BJ (cell line): ENCODE measurements around the gene RMP24.

Experiments
- CTCF ChIA-PET: fragments of 350-600 bp; formaldehyde crosslinking; extraction: SDS; loops from one replicate; lab custom pipeline; 2021; ENCODE audit warnings: antibody characterized with exemption, inconsistent platforms; lab: Yijun Ruan, JAX
- POLR2A ChIA-PET: fragments of 300-600 bp; sonication (Branson Sonifier 250); formaldehyde crosslinking; extraction: SDS; loops from one replicate; lab custom pipeline; 2021; ENCODE audit warnings: antibody characterized with exemption; lab: Charles Lee
- DNase-seq: peaks from one replicate; pipeline ENCODE4 v3.0.0-alpha.2; 2011; ENCODE audit warnings: low read depth
- H3K27me3 ChIP-seq: 2 replicates; pipeline ENCODE4 v1.6.0; 2011; ENCODE audit warnings: low read length; ENCODE audit not compliant: control insufficient read depth, insufficient read depth
- H3K36me3 ChIP-seq: 2 replicates; pipeline ENCODE4 v1.5.1; 2011; ENCODE audit warnings: low read length; ENCODE audit not compliant: control insufficient read depth, insufficient read depth
- H3K4me3 ChIP-seq: 2 replicates; pipeline ENCODE4 v1.5.1; 2011; ENCODE audit warnings: low read depth, mild to moderate bottlenecking, control low read depth, low read length
- CTCF ChIP-seq: IDR thresholded peaks from 2 replicates; pipeline ENCODE4 v1.5.1; 2011; ENCODE audit warnings: low read depth, mild to moderate bottlenecking, control low read depth, inconsistent platforms, low read length, moderate library complexity; ENCODE audit not compliant: insufficient read depth

Gene RMP24

DNA sequence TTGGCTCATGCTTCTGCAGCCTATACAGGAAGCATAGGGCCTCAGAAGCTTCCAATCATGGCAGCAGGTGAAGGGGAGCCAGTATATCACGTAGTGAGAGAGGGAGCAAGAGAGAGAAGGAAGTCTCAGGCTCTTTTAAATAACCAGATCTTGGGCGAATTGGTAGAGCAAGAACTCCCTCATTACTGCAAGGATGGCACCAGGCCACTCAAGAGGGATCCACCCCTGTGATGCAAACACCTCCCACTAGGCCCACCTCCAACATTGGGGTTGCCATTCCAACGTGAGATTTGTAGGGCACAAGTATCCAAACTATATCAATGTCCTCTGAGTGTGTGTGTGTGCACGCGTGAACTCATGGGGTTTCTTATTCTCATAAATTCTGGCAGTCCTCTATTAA, 37.6 kb upstream of the RMP24 start:
- POLR2A ChIA-PET = no interaction called here
- CTCF ChIA-PET = no interaction called here
- no peak for TF ChIP-seq CTCF
- no peak for DNase-seq
- H3K27me3 ChIP-seq = no peaks in the 10 kb centered on the region; the same call in 1 of the 2 replicates
- no peaks in the 10 kb centered on the region for H3K36me3 ChIP-seq
- H3K4me3 ChIP-seq = no peak overlapping the region

- no peak overlapping the region for H3K4me3 ChIP-seq
- TF ChIP-seq CTCF = no peak
- H3K27me3 ChIP-seq = no peaks in the 10 kb centered on the region; the same call in 1 of the 2 replicates
- DNase-seq = no peak
- ChIA-PET POLR2A (no interaction called here), CTCF (interaction anchor here (4.2 kb wide), 1 partner anchor 14 kb away, joined by 18 read pairs; no protein-coding TSS in a partner anchor)
- H3K36me3 ChIP-seq = no peaks in the 10 kb centered on the region
Measured at GRCh38 chr18:35935805-35936204, 36.7 kb upstream of the RMP24 start.

- ChIA-PET POLR2A (no interaction called here), CTCF (interaction anchor here (0.8 to 4.2 kb wide), 4 partner anchors 10 to 181 kb away, joined by 4 to 18 read pairs (median 5); no protein-coding TSS in a partner anchor)
- Histone ChIP-seq H3K36me3 (no peaks in the 10 kb centered on the region), H3K4me3 (no peak overlapping the region), H3K27me3 (peaks cover under 1% of the 10 kb centered on the region)
- TF ChIP-seq CTCF = no peak
- DNase-seq = no peak
Measured at GRCh38 chr18:35936951-35937350, 35.5 kb upstream of the RMP24 start.

DNA sequence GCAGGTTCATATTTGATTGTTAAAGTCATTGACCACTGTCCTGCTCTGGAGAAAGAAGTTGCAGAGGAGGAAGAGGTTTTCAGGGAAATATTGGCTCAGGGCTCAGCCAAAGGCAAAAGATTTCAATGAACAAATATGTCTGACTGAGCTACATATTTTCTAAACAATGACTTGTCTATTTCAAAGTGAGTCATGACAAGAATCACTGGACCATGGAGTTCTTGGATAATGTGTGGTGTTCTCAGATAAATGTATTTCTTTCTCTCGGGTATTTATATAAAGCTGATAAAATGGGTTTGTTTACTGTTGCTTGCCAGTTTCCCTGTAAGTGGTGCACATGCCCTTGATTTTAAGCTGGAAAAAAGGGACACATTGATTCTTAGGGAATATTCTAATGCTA, 34.3 kb upstream of the RMP24 start:
- ChIA-PET CTCF (interaction anchor here (0.8 to 4.2 kb wide), 4 partner anchors 9 to 182 kb away, joined by 3 to 18 read pairs (median 4); no protein-coding TSS in a partner anchor), POLR2A (no interaction called here)
- TF ChIP-seq CTCF = no peak
- Histone ChIP-seq H3K36me3 (no peaks in the 10 kb centered on the region), H3K4me3 (no peak overlapping the region), H3K27me3 (peaks cover 2% of the 10 kb centered on the region)
- DNase-seq = no peak

GRCh38 chr18:35938562-35938961, 33.9 kb upstream of the RMP24 start:
- Histone ChIP-seq H3K4me3 (no peak overlapping the region), H3K36me3 (no peaks in the 10 kb centered on the region), H3K27me3 (peaks cover 2% of the 10 kb centered on the region)
- TF ChIP-seq CTCF = no peak
- ChIA-PET CTCF (interaction anchor here (0.8 to 4.2 kb wide), 3 partner anchors 9 to 182 kb away, joined by 3 to 18 read pairs (median 4); no protein-coding TSS in a partner anchor), POLR2A (no interaction called here)
- no peak for DNase-seq
